ENCODE results near the gene UBAC1. TPM values are rescaled to one million over a fixed set of nuclear protein-coding genes. Genes with fewer than 3 reads are reported as not detected.
"Not testable (repeated sequence)": the region's sequence is repeated elsewhere in the genome, so short reads cannot be mapped to it uniquely, and the experiment has no call there.

The UBAC1 gene
- total RNA-seq, 4 donors from 2014 or later = 218 to 263 (median 248) TPM

DNA sequence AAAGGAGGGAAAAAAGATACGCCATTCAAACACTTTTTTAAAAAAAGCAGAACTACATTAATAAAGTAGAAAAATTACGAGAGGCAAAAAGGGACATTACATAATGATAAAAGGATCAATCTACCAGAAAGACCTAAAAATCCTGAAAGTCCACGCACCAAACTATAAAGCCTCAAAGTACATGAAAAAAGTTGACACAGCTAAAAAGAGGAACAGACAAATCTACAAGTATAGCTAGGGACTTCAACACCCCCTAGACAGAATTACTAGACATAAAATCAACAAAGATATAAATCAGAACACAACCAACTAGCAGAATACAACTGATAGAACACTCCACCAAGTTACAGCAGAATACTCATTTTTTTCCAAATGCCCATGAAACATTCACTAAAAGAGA lies 65.0 kb downstream of the UBAC1 start:
- ATAC-seq (no peak), DNase-seq (no peak)
- TF ChIP-seq POLR2A (IDR thresholded peaks at IDR 0.05) = no peak
- TF ChIP-seq, protein P1, sequence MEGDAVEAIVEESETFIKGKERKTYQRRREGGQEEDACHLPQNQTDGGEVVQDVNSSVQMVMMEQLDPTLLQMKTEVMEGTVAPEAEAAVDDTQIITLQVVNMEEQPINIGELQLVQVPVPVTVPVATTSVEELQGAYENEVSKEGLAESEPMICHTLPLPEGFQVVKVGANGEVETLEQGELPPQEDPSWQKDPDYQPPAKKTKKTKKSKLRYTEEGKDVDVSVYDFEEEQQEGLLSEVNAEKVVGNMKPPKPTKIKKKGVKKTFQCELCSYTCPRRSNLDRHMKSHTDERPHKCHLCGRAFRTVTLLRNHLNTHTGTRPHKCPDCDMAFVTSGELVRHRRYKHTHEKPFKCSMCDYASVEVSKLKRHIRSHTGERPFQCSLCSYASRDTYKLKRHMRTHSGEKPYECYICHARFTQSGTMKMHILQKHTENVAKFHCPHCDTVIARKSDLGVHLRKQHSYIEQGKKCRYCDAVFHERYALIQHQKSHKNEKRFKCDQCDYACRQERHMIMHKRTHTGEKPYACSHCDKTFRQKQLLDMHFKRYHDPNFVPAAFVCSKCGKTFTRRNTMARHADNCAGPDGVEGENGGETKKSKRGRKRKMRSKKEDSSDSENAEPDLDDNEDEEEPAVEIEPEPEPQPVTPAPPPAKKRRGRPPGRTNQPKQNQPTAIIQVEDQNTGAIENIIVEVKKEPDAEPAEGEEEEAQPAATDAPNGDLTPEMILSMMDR (IDR thresholded peaks at IDR 0.05 in 4 of 5, conservative IDR thresholded peaks at IDR 0.05 in 1 of 5) = no peak
- Histone ChIP-seq H3K36me3 (no peaks in the 10 kb centered on the region), H3K27ac (no peak overlapping the region), H3K27me3 (no peaks in the 10 kb centered on the region), H3K4me3 (no peak overlapping the region), H3K4me1 (peaks cover 18 to 38% of the 10 kb centered on the region in 2 donors), H3K9me3 (no peaks in the 10 kb centered on the region)
- intact Hi-C loops (cut with DNase I; ENCODE audit: low total_unique reads) = no loop called here
- in situ Hi-C loops (cut with MboI; ENCODE audit: low sequenced_read_pairs in 4 of 4) = no loop called here

DNA sequence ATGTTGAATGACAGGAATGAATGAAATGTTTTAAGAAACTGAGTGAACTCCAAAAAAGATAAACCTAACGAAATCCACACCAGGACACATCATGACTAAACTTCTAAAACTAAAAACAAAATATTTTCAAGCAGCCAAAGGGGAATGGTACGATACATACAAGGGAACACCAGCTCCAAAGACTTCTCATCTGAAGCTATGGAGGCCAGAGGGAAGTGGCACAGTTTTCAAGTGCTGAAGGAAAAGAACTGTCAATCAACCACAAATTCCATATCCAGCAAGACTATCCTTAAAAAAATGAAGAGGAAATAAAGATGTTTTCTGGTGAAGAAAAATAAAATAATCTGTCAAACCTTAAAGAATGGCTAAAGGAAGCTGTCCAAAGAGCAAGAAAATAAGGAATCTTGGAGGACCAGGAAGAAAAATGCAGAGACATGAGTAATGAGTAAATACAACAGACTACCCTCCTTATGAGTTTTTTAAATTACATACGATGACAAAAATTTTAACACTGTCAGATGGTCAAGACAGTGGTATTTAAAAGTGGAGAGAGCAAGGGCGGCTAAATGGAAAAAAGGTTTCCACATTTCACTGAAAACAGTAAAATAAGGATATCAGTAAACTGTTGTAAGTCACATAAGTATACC lies 65.8 kb downstream of the UBAC1 start:
- intact Hi-C loops (cut with DNase I; ENCODE audit: low total_unique reads) = no loop called here
- TF ChIP-seq, protein P1 (IDR thresholded peaks at IDR 0.05 in 4 of 5, conservative IDR thresholded peaks at IDR 0.05 in 1 of 5) = no peak
- TF ChIP-seq POLR2A (IDR thresholded peaks at IDR 0.05) = no peak
- DNase-seq (no peak), ATAC-seq (no peak)
- H3K9me3 ChIP-seq = no peaks in the 10 kb centered on the region
- in situ Hi-C loops (cut with MboI; ENCODE audit: low sequenced_read_pairs in 4 of 4) = no loop called here
- peaks cover 26 to 41% of the 10 kb centered on the region in 2 donors for H3K4me1 ChIP-seq
- no peaks in the 10 kb centered on the region for H3K27me3 ChIP-seq
- H3K27ac ChIP-seq = no peak overlapping the region
- H3K36me3 ChIP-seq = no peaks in the 10 kb centered on the region
- no peak overlapping the region for H3K4me3 ChIP-seq

DNA sequence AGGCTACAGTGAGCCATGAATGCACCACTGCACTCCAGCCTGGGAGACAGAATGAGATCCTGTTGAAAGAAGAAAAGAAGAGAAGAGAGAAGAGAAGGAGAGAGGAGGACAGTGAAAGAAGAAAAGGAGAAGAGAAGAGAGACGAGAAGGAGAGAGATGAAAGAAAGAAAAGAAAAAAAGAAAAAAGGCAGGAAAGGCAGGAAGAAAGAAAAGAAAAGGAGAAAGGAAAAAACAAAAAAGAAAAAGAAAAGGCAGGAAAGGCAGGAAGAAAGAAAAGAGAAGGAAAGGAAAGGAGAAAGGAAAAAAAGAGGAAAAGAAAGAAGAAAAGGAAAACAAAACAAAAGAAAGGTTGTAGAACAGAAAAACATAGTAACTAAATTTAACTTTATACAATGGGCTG lies 68.1 kb downstream of the UBAC1 start:
- intact Hi-C loops (cut with DNase I; ENCODE audit: low total_unique reads) = no loop called here
- no peak overlapping the region for H3K27ac ChIP-seq
- TF ChIP-seq, protein P1 (IDR thresholded peaks at IDR 0.05 in 4 of 5, conservative IDR thresholded peaks at IDR 0.05 in 1 of 5) = no peak
- no peak for TF ChIP-seq POLR2A (IDR thresholded peaks at IDR 0.05)

DNA sequence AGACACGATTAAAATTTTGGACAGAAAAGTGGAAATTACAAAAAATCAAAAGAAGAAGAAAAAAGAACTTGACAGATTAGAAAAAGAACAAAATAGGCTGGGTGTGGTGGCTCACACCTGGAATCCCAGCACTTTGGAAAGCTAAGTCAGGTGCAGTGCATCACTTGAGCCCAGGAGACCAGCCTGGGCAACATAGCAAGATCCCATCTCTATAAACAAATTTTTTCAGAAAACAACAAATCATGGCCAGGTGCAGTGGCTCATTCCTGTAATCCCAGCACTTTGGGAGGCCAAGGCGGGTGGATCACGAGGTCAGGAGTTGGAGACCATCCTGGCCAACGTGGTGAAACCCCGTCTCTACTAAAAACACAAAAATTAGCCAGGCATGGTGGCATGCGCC lies 68.8 kb downstream of the UBAC1 start:
- ATAC-seq; intact Hi-C loops (cut with DNase I; ENCODE audit: low total_unique reads); H3K27ac ChIP-seq; in situ Hi-C loops (cut with MboI; ENCODE audit: low sequenced_read_pairs in 4 of 4); H3K9me3 ChIP-seq; H3K27me3 ChIP-seq; H3K36me3 ChIP-seq; H3K4me3 ChIP-seq; DNase-seq: not testable (repeated sequence)
- H3K4me1 ChIP-seq = peaks cover 53 to 56% of the 10 kb centered on the region in 2 donors

More for the DNA sequence above, 68.1 kb downstream of the UBAC1 start:
- H3K4me3 ChIP-seq = no peak overlapping the region
- DNase-seq = no peak
- peaks cover 45 to 54% of the 10 kb centered on the region in 2 donors for H3K4me1 ChIP-seq
- no peak for ATAC-seq
- no peaks in the 10 kb centered on the region for H3K9me3 ChIP-seq
- H3K36me3 ChIP-seq = no peaks in the 10 kb centered on the region
- in situ Hi-C loops (cut with MboI; ENCODE audit: low sequenced_read_pairs in 4 of 4) = no loop called here
- H3K27me3 ChIP-seq = no peaks in the 10 kb centered on the region

DNA sequence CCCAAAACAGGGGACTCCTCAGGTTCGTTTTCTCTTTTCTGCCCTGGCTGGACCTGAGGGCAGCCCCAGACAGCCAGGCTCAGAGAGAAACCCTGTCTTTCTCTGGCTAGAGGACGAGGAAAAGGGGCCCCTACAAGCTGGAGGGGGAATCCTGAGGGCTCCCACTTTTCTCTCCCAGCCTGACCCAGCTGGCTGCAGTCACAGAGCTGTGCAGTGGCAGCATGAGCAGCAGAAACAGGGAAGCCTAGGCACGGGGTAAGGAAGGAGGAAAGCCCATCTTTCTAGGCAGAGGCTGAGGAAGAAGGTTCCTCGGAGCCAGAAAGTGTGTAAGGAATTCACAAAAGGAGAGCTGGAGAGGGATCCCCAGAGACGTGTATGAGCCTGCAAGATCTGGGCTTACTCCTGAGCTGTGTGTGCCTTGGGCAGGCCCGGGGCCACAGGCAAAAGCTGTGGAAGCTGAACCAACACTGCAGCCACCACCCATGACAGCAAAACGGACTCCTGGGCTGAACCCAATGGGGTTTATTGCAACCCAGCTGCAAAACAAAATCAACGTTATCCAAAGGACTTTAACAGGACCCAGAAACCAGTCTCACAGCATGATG lies 70.0 kb downstream of the UBAC1 start:
- peaks cover 65 to 68% of the 10 kb centered on the region in 2 donors for H3K4me1 ChIP-seq
- intact Hi-C loops (cut with DNase I; ENCODE audit: low total_unique reads) (no loop called here), in situ Hi-C loops (cut with MboI; ENCODE audit: low sequenced_read_pairs in 4 of 4) (no loop called here)
- no peak for DNase-seq
- TF ChIP-seq, protein P1 (IDR thresholded peaks at IDR 0.05 in 4 of 5, conservative IDR thresholded peaks at IDR 0.05 in 1 of 5) = no peak
- no peak for TF ChIP-seq POLR2A (IDR thresholded peaks at IDR 0.05)
- no peak overlapping the region for H3K27ac ChIP-seq
- H3K27me3 ChIP-seq = no peaks in the 10 kb centered on the region
- no peak overlapping the region for H3K4me3 ChIP-seq
- H3K36me3 ChIP-seq = no peaks in the 10 kb centered on the region
- H3K9me3 ChIP-seq = no peaks in the 10 kb centered on the region
- no peak for ATAC-seq

All from gastrocnemius medialis (tissue), 4 donors.